Lung (tissue), 12 donors: ENCODE data around the gene SCRN1. TPM values are rescaled to one million over a fixed set of nuclear protein-coding genes. Genes with fewer than 3 reads are reported as not detected.

Source experiments
- ATAC-seq: fragments of 200-7000 bp; cut with Tn5 transposase; one replicate; pipeline ENCODE4 v1.9.1; 2020; ENCODE audit warnings: moderate number of reproducible peaks; ENCODE audit not compliant: insufficient read depth, low FRiP score
- DNase-seq, 3 donors: peaks; one replicate each; pipeline ENCODE4 v3.0.0-alpha.2; 2013 to 2017
- H3K27ac ChIP-seq, 2 donors: one replicate each; pipeline ENCODE4 v1.5.1; 2013; ENCODE audit warnings: mild to moderate bottlenecking in 2 of 2, moderate library complexity in 2 of 2, control low read depth in 1 of 2, inconsistent platforms in 1 of 2, low read depth in 1 of 2, low read length in 1 of 2
- H3K27me3 ChIP-seq, 3 donors: one replicate each; pipeline ENCODE4 v1.5.1; 2013; ENCODE audit warnings: low read length in 2 of 3; ENCODE audit not compliant: control insufficient read depth in 3 of 3, insufficient read depth in 3 of 3
- H3K36me3 ChIP-seq, 4 donors: one replicate each; pipeline ENCODE4 v1.5.1; 2013; ENCODE audit warnings: low read length in 4 of 4, mild to moderate bottlenecking in 1 of 4, moderate library complexity in 1 of 4; ENCODE audit not compliant: control insufficient read depth in 4 of 4, insufficient read depth in 4 of 4
- H3K4me1 ChIP-seq, 5 donors: one replicate each; pipeline ENCODE4 v1.5.1; 2013; ENCODE audit warnings: low read length in 5 of 5, mild to moderate bottlenecking in 2 of 5, moderate library complexity in 1 of 5; ENCODE audit not compliant: control insufficient read depth in 5 of 5, insufficient read depth in 5 of 5
- H3K4me3 ChIP-seq: one replicate; pipeline ENCODE4 v1.5.1; 2013; ENCODE audit warnings: mild to moderate bottlenecking, control low read depth, moderate library complexity
- H3K9ac ChIP-seq, 2 donors: one replicate each; pipeline ENCODE4 v1.5.1; 2013; ENCODE audit warnings: low read length in 2 of 2, control low read depth in 1 of 2; ENCODE audit not compliant: insufficient read depth in 1 of 2
- H3K9me3 ChIP-seq, 4 donors: one replicate each; pipeline ENCODE4 v1.5.1; 2013; ENCODE audit warnings: low read length in 3 of 4, mild to moderate bottlenecking in 1 of 4, moderate library complexity in 1 of 4; ENCODE audit not compliant: control insufficient read depth in 4 of 4, insufficient read depth in 3 of 4
- CTCF ChIP-seq: IDR thresholded peaks from 2 replicates; pipeline ENCODE4 v1.5.1; 2012; ENCODE audit warnings: mild to moderate bottlenecking; ENCODE audit errors: control extremely low read depth, extremely low read depth
- WGBS, 2 donors: extraction: QIAGEN DNeasy Blood & Tissue Kit; methylation state at CpG; one replicate each; pipeline ENCODE4 v1.1.7; 2013; 5-methylcytosine and 5-hydroxymethylcytosine counted together
- polyA plus RNA-seq, 2 donors: library from polyadenylated mRNA; stranded (reverse); fragments of 200-250 nt; gene quantifications; one replicate each; pipeline ENCODE4 v1.2.1, GENCODE V29; 2013
- total RNA-seq, 2 donors: library from RNA; depleted of rRNA in 1 of 2; stranded (reverse); fragments of >200 nt in 1 of 2; gene quantifications; one replicate each; pipeline ENCODE4 v1.2.1, GENCODE V29; 2014 to 2021
- donor health status: control.
- donor health status: control.
- donor health status: Bipolar disorder and iron deficiency.
- donor health status: healthy.
- donor health status: DM: yes; HTN: yes; CAD: no.

The SCRN1 gene
- total and polyA plus RNA-seq, 4 donors, result 5.5 to 32.3 (median 20.2) TPM

DNA sequence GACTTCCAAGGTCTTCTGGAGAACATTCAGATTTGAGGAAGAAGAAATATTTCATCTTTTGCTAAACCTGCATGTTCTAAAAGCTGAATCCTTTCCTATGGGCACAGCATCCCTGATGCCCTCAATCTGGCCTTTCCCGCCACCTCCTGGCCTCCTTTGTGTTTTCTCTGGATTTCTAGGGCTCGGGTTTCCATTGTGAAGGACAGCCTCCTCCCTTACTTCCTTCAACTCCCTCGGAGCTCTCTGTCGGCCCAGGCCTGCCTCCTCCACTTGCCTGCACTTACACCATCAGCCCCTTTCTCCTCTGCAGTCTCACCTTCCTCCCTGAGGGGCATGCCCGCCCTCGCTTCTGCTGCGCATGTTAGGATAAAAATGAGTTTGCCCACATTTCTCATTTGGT, 107.9 kb downstream of the SCRN1 start:
- Histone ChIP-seq H3K4me1 (peaks cover 0 to 9% (median 0%) of the 10 kb centered on the region in 5 donors), H3K9me3 (no peaks in the 10 kb centered on the region), H3K36me3 (no peaks in the 10 kb centered on the region), H3K4me3 (no peak overlapping the region), H3K9ac (no peak overlapping the region), H3K27ac (no peak overlapping the region), H3K27me3 (no peaks in the 10 kb centered on the region)
- ATAC-seq (no peak), DNase-seq (no peak)
- no peak for TF ChIP-seq CTCF
- 83 to 84% methylated on average over 7 of the region's 7 CpGs for WGBS, 2 donors

GRCh38 chr7:29879609-29880008, 110.0 kb downstream of the SCRN1 start:
- 56 to 71% methylated on average over 2 of the region's 2 CpGs for WGBS, 2 donors
- no peak overlapping the region for H3K27ac ChIP-seq
- no peak for ATAC-seq

GRCh38 chr7:29878081-29878688, 111.4 kb downstream of the SCRN1 start:
- ATAC-seq, result no peak

More at GRCh38 chr7:29879609-29880008, 110.0 kb downstream of the SCRN1 start:
- Histone ChIP-seq H3K4me1 (peaks cover 0 to 4% (median 0%) of the 10 kb centered on the region in 5 donors), H3K4me3 (no peak overlapping the region), H3K36me3 (no peaks in the 10 kb centered on the region), H3K27me3 (no peaks in the 10 kb centered on the region), H3K9me3 (no peaks in the 10 kb centered on the region), H3K9ac (no peak overlapping the region)
- DNase-seq, result no peak
- TF ChIP-seq CTCF, result no peak

More at GRCh38 chr7:29878081-29878688, 111.4 kb downstream of the SCRN1 start:
- no peaks in the 10 kb centered on the region for H3K27me3 ChIP-seq
- H3K27ac ChIP-seq, result no peak overlapping the region
- H3K36me3 ChIP-seq, result no peaks in the 10 kb centered on the region
- no peaks in the 10 kb centered on the region for H3K9me3 ChIP-seq
- peak; percentile 24 for TF ChIP-seq CTCF
- H3K4me1 ChIP-seq, result no peaks in the 10 kb centered on the region
- DNase-seq, result peak; percentile 62 to 83 (median 82)
- no peak overlapping the region for H3K4me3 ChIP-seq
- no peak overlapping the region for H3K9ac ChIP-seq
- 23 to 37% methylated on average over 5 of the region's 5 CpGs for WGBS, 2 donors
